ENCODE data around the gene GOLGA3.
"Not testable (repeated sequence)": the region's sequence is repeated elsewhere in the genome, so short reads cannot be mapped to it uniquely, and the experiment has no call there.

GOLGA3 gene

GRCh38 chr12:132781938-132782337 lies 46.7 kb downstream of the GOLGA3 start:
- DNase-seq (ENCODE audit: low read depth in 4 of 4, low spot score in 1 of 4): no peak

GRCh38 chr12:132779781-132780353 lies 48.8 kb downstream of the GOLGA3 start:
- no peak for DNase-seq (ENCODE audit: low read depth in 4 of 4, low spot score in 1 of 4)

GRCh38 chr12:132777614-132778013 lies 51.1 kb downstream of the GOLGA3 start:
- no peak for DNase-seq (ENCODE audit: low read depth in 4 of 4, low spot score in 1 of 4)

- no peak for DNase-seq (ENCODE audit: low read depth in 4 of 4, low spot score in 1 of 4)
Observed at GRCh38 chr12:132776816-132777568, 51.7 kb downstream of the GOLGA3 start.

GRCh38 chr12:132776230-132776625 lies 52.4 kb downstream of the GOLGA3 start:
- DNase-seq (ENCODE audit: low read depth in 4 of 4, low spot score in 1 of 4): not testable (repeated sequence)

GRCh38 chr12:132775502-132776229 lies 53.0 kb downstream of the GOLGA3 start:
- DNase-seq (ENCODE audit: low read depth in 4 of 4, low spot score in 1 of 4): no peak

- no peak for DNase-seq (ENCODE audit: low read depth in 4 of 4, low spot score in 1 of 4)
Observed at GRCh38 chr12:132774646-132775275, 53.9 kb downstream of the GOLGA3 start.

GRCh38 chr12:132774159-132774558 lies 54.5 kb downstream of the GOLGA3 start:
- no peak for DNase-seq (ENCODE audit: low read depth in 4 of 4, low spot score in 1 of 4)

GRCh38 chr12:132773077-132773955 lies 55.4 kb downstream of the GOLGA3 start:
- no peak for DNase-seq (ENCODE audit: low read depth in 4 of 4, low spot score in 1 of 4)

GRCh38 chr12:132772606-132773005 lies 56.1 kb downstream of the GOLGA3 start:
- no peak for DNase-seq (ENCODE audit: low read depth in 4 of 4, low spot score in 1 of 4)

- DNase-seq (ENCODE audit: low read depth in 4 of 4, low spot score in 1 of 4): no peak
Observed at GRCh38 chr12:132771126-132771838, 57.4 kb downstream of the GOLGA3 start.

GRCh38 chr12:132766380-132767085 lies 62.1 kb downstream of the GOLGA3 start:
- no peak for DNase-seq (ENCODE audit: low read depth in 4 of 4, low spot score in 1 of 4)

- DNase-seq (ENCODE audit: low read depth in 4 of 4, low spot score in 1 of 4): no peak
Observed at GRCh38 chr12:132765361-132765760, 63.3 kb downstream of the GOLGA3 start.

GRCh38 chr12:132764231-132764630 lies 64.4 kb downstream of the GOLGA3 start:
- DNase-seq (ENCODE audit: low read depth in 4 of 4, low spot score in 1 of 4): no peak

GRCh38 chr12:132761921-132762583 lies 66.6 kb downstream of the GOLGA3 start:
- peak; percentile 68 to 82 (median 78) for DNase-seq (ENCODE audit: low read depth in 4 of 4, low spot score in 1 of 4)

- peak; percentile 35 to 57 (median 42) for DNase-seq (ENCODE audit: low read depth in 4 of 4, low spot score in 1 of 4)
Observed at GRCh38 chr12:132761032-132761920, 67.4 kb downstream of the GOLGA3 start, which contains the start of gene ANKLE2. ANKLE2 (minus strand) TSS chr12:132761832; CDS start chr12:132761798, 34 bp downstream.

GRCh38 chr12:132759359-132759758 lies 69.3 kb downstream of the GOLGA3 start:
- no peak for DNase-seq (ENCODE audit: low read depth in 4 of 4, low spot score in 1 of 4)

- DNase-seq (ENCODE audit: low read depth in 4 of 4, low spot score in 1 of 4): not testable (repeated sequence)
Observed at GRCh38 chr12:132758825-132759224, 69.8 kb downstream of the GOLGA3 start.
